GM23338 (cell line): Measurements from ENCODE around the gene GPN2.

Experiments
- CTCF ChIP-seq, 2 experiments: fragments of 200-600 bp in 1 of 2; sonication (generic) in 1 of 2; conservative IDR thresholded peaks; 2 replicates each; pipeline versions ENCODE4 v1.5.1 to v1.6.1; 2016 to 2017; ENCODE audit warnings: antibody characterized with exemption in 2 of 2, low read depth in 2 of 2, mild to moderate bottlenecking in 2 of 2, moderate library complexity in 1 of 2
- EZH2 ChIP-seq: fragments of 200-600 bp; sonication (generic); IDR thresholded peaks from one replicate; pipeline ENCODE4 v1.8.0; 2017; ENCODE audit warnings: antibody characterized with exemption, mild to moderate bottlenecking, low read depth; ENCODE audit not compliant: unreplicated experiment
- NANOG ChIP-seq: IDR thresholded peaks from 2 replicates; pipeline ENCODE4 v1.6.1; 2016; ENCODE audit warnings: antibody characterized with exemption, borderline replicate concordance
- REST ChIP-seq: IDR thresholded peaks from one replicate; pipeline ENCODE4 v1.6.1; 2018; ENCODE audit warnings: antibody characterized with exemption; ENCODE audit not compliant: unreplicated experiment

GRCh38 chr1:26829184-26829911 is 60.7 kb downstream of the GPN2 start:
- 0 out of 4 replicates have a peak, but pooled peaks of 1 of the 2 experiments have one; percentile 11 for TF ChIP-seq CTCF (conservative IDR thresholded peaks at IDR 0.05; ENCODE audit: low read depth in 2 of 2)
- no peak for TF ChIP-seq REST
- TF ChIP-seq EZH2: no peak
- no peak for TF ChIP-seq NANOG
